Mesendoderm (in vitro differentiated cells): ENCODE data around the gene TGFB2.
A peak's percentile ranks its signal among the peaks of the same experiment; 100 is the strongest.

Experiments
- DNase-seq: peaks from one replicate; pipeline ENCODE4 v3.0.0; 2013
- H2AK5ac ChIP-seq: 2 replicates; pipeline ENCODE4 v1.6.1; 2013; ENCODE audit warnings: low read length, inconsistent platforms
- H2BK120ac ChIP-seq: 2 replicates; pipeline ENCODE4 v1.6.1; 2013; ENCODE audit warnings: low read depth, mild to moderate bottlenecking, low read length, moderate library complexity, mixed read lengths
- H2BK15ac ChIP-seq: replicated peaks from 2 replicates; pipeline ENCODE4 v1.6.1; 2013; ENCODE audit warnings: low read depth, mild to moderate bottlenecking, moderate library complexity
- H2BK5ac ChIP-seq: 2 replicates; pipeline ENCODE4 v1.6.1; 2013; ENCODE audit warnings: low read length, inconsistent platforms
- H3K18ac ChIP-seq: 2 replicates; pipeline ENCODE4 v1.6.1; 2013; ENCODE audit warnings: mild to moderate bottlenecking, low read length, mixed read lengths
- H3K23ac ChIP-seq: one replicate; pipeline ENCODE4 v1.6.1; 2013; ENCODE audit warnings: low read length
- H3K27ac ChIP-seq: 2 replicates; pipeline ENCODE4 v1.5.1; 2013; ENCODE audit warnings: low read depth, mild to moderate bottlenecking, inconsistent platforms, low read length, moderate library complexity
- H3K27me3 ChIP-seq: 2 replicates; pipeline ENCODE4 v1.6.1; 2013; ENCODE audit warnings: low read length, control low read depth, mild to moderate bottlenecking, inconsistent platforms; ENCODE audit not compliant: insufficient read depth, poor library complexity
- H3K36me3 ChIP-seq: 2 replicates; pipeline ENCODE4 v1.6.1; 2013; ENCODE audit warnings: low read length, inconsistent platforms; ENCODE audit not compliant: control insufficient read depth, insufficient read depth
- H3K4ac ChIP-seq: one replicate; pipeline ENCODE4 v1.6.1; 2013; ENCODE audit warnings: low read depth, mild to moderate bottlenecking, low read length, moderate library complexity
- H3K4me1 ChIP-seq: 2 replicates; pipeline ENCODE4 v1.6.1; 2013; ENCODE audit warnings: low read depth, low read length, inconsistent platforms; ENCODE audit not compliant: control insufficient read depth
- H3K4me2 ChIP-seq: 2 replicates; pipeline ENCODE4 v1.6.1; 2013; ENCODE audit warnings: low read length
- H3K4me3 ChIP-seq: 2 replicates; pipeline ENCODE4 v1.5.1; 2013; ENCODE audit warnings: mild to moderate bottlenecking, low read length
- H3K56ac ChIP-seq: one replicate; pipeline ENCODE4 v1.6.1; 2013; ENCODE audit warnings: low read length
- H3K79me1 ChIP-seq: 2 replicates; pipeline ENCODE4 v1.6.1; 2013; ENCODE audit warnings: low read length, inconsistent platforms
- H3K79me2 ChIP-seq: 2 replicates; pipeline ENCODE4 v1.6.1; 2013; ENCODE audit warnings: mild to moderate bottlenecking, low read length; ENCODE audit not compliant: control insufficient read depth, insufficient read depth
- H3K9ac ChIP-seq: 2 replicates; pipeline ENCODE4 v1.6.1; 2013; ENCODE audit warnings: low read length, inconsistent platforms
- H4K5ac ChIP-seq: one replicate; pipeline ENCODE4 v1.6.1; 2013; ENCODE audit warnings: low read length
- H4K8ac ChIP-seq: one replicate; pipeline ENCODE4 v1.6.1; 2013; ENCODE audit warnings: low read depth, mild to moderate bottlenecking, control low read depth, low read length, moderate library complexity
- WGBS: extraction: QIAGEN DNeasy Blood & Tissue Kit; methylation state at CpG from one replicate; pipeline ENCODE4 v1.1.7; 2013; ENCODE audit warnings: low lambda C conversion rate, missing lambda C conversion rate; ENCODE audit not compliant: insufficient coverage; ENCODE audit errors: extremely low coverage; 5-methylcytosine and 5-hydroxymethylcytosine counted together

The TGFB2 gene

DNA sequence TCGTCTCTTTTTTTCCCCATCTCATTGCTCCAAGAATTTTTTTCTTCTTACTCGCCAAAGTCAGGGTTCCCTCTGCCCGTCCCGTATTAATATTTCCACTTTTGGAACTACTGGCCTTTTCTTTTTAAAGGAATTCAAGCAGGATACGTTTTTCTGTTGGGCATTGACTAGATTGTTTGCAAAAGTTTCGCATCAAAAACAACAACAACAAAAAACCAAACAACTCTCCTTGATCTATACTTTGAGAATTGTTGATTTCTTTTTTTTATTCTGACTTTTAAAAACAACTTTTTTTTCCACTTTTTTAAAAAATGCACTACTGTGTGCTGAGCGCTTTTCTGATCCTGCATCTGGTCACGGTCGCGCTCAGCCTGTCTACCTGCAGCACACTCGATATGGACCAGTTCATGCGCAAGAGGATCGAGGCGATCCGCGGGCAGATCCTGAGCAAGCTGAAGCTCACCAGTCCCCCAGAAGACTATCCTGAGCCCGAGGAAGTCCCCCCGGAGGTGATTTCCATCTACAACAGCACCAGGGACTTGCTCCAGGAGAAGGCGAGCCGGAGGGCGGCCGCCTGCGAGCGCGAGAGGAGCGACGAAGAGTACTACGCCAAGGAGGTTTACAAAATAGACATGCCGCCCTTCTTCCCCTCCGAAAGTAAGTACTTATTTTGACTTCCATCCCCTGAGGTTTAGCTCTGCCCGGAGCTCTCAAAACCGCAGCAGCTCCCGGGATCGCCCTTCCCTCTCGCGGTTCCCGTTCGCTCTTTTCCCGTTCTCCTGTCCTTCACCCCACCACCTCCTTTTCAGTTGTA, 1.5 kb downstream of the TGFB2 start:
- Histone ChIP-seq H3K18ac (no peak overlapping the region), H2BK120ac (no peak overlapping the region), H3K56ac (peak overlapping the region; percentile 56), H3K36me3 (no peaks in the 10 kb centered on the region), H3K27me3 (peaks cover 6% of the 10 kb centered on the region), H3K9ac (peak overlapping the region; percentile 49), H3K23ac (no peak overlapping the region), H3K79me2 (no peaks in the 10 kb centered on the region), H3K4ac (no peak overlapping the region), H4K5ac (no peak overlapping the region), H3K27ac (no peak overlapping the region), H2BK15ac (no peak overlapping the region), H3K4me3 (peak overlapping the region; percentile 14), H3K79me1 (no peaks in the 10 kb centered on the region), H2BK5ac (no peak overlapping the region), H3K4me1 (peaks cover 2% of the 10 kb centered on the region), H2AK5ac (no peak overlapping the region), H3K4me2 (peak overlapping the region; percentile 97), H4K8ac (no peak overlapping the region)
- peak; percentile 57 for DNase-seq
- no CpG with 5 or more reads among the region's 39 CpGs for WGBS

DNA sequence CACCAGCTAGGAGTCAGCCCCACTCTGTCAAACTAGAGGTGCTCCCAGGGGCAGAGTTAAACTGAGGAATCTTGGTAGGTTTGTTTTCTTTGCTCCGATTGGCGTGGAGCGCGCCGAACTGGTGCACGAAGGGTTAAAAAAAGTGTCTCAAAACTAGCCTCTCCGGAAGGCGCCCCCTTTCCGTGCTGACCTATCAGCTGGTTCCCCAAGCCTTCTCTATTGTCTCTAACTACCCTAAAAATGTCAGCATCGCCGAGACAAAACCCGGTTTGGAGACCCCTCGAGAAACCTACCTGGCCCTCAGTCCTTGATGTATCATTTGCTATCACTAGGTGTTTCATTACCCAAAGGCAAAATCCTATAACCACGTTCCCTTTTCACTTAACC, 2.2 kb downstream of the TGFB2 start:
- H3K27ac ChIP-seq = no peak overlapping the region
- H3K9ac ChIP-seq = peak overlapping the region; percentile 49
- peaks cover 2% of the 10 kb centered on the region for H3K4me1 ChIP-seq
- H3K79me1 ChIP-seq = no peaks in the 10 kb centered on the region
- H3K18ac ChIP-seq = no peak overlapping the region
- H3K56ac ChIP-seq = no peak overlapping the region
- no peak overlapping the region for H4K5ac ChIP-seq
- H3K4me3 ChIP-seq = no peak overlapping the region
- H2BK5ac ChIP-seq = no peak overlapping the region
- no peak overlapping the region for H3K4ac ChIP-seq
- H3K4me2 ChIP-seq = peak overlapping the region; percentile 66
- H3K36me3 ChIP-seq = no peaks in the 10 kb centered on the region
- no CpG with 5 or more reads among the region's 14 CpGs for WGBS
- H2AK5ac ChIP-seq = no peak overlapping the region
- no peak overlapping the region for H2BK120ac ChIP-seq
- H3K27me3 ChIP-seq = peaks cover 6% of the 10 kb centered on the region
- no peaks in the 10 kb centered on the region for H3K79me2 ChIP-seq
- no peak overlapping the region for H2BK15ac ChIP-seq
- H3K23ac ChIP-seq = no peak overlapping the region
- peak; percentile 44 for DNase-seq
- no peak overlapping the region for H4K8ac ChIP-seq

DNA sequence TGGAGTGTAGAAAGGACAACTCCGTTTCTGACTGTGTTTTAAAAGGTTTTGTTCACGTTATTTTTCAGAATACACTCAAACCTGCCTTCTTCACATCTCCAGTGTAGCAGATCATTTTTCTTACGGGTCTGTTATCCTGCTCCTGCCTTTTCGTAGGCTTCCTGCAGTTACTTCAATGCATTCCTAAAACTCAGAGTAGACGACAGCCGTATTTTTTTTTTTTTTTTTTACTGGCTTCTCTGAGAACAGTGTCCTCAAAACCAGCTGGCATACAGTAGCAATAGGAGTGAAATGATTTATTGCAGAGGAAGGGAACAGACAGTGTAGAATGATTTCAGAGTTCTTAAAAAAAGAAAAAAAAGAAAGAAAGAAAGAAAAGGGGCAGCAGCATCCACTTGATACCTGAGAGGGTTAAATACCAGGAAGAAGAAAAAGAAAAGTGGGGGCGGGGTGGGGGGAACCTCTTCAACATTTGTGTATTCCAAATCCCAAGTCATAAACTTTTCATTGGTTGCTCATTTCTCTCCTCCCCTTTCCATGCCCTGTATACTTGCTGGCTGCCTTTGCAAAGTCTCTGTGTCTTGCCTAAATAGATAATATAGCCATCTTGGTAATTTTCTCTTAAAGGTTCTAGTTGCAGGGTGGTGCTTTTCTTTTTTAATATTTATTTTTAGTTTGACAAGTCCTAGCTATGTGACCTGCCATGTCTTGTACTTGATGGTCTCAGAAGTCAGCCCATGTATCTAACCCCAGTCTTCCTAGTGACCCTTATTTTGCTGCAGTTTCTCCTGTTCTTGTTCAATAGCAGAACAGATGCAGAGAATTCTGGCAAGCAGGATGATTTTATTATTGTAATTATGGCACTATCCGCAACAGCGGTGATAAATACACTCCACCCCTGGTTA, 2.8 kb downstream of the TGFB2 start:
- peaks cover 2% of the 10 kb centered on the region for H3K4me1 ChIP-seq
- DNase-seq = peak; percentile 45
- no peak overlapping the region for H3K9ac ChIP-seq
- H4K8ac ChIP-seq = no peak overlapping the region
- H3K18ac ChIP-seq = no peak overlapping the region
- no peak overlapping the region for H3K4ac ChIP-seq
- H3K27ac ChIP-seq = no peak overlapping the region
- H3K79me1 ChIP-seq = no peaks in the 10 kb centered on the region
- peaks cover 6% of the 10 kb centered on the region for H3K27me3 ChIP-seq
- no CpG with 5 or more reads among the region's 9 CpGs for WGBS
- no peak overlapping the region for H3K4me3 ChIP-seq
- no peak overlapping the region for H2BK120ac ChIP-seq
- H4K5ac ChIP-seq = no peak overlapping the region
- no peak overlapping the region for H2BK15ac ChIP-seq
- no peaks in the 10 kb centered on the region for H3K36me3 ChIP-seq
- peak overlapping the region; percentile 66 for H3K4me2 ChIP-seq
- no peak overlapping the region for H2BK5ac ChIP-seq
- H3K56ac ChIP-seq = no peak overlapping the region
- H3K23ac ChIP-seq = no peak overlapping the region
- no peaks in the 10 kb centered on the region for H3K79me2 ChIP-seq
- H2AK5ac ChIP-seq = no peak overlapping the region

DNA sequence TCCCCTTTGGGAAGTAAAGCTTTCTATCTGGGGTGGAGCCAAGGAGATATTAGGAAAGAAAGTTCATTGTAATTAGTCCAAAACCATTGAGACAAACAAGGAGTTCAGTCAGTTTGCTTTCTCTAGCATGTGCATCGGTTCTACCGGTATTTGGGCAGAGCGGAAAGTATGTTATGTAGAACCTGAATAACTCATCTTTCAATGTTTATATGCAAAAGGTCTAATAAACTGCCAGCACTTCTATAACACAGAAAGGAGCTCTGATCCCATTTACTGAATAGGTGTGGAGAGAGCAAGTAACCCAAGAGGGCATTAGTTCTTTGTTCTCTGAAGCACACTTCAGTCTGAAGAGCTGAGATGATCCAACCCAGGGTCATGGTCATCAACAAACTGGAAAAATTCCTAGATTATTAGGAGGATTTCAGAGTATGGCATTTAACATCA, 3.5 kb downstream of the TGFB2 start:
- Histone ChIP-seq H2AK5ac (no peak overlapping the region), H3K18ac (no peak overlapping the region), H3K9ac (no peak overlapping the region), H3K27me3 (peaks cover 3% of the 10 kb centered on the region), H2BK5ac (no peak overlapping the region), H3K4ac (no peak overlapping the region), H3K23ac (no peak overlapping the region), H3K4me2 (no peak overlapping the region), H4K5ac (no peak overlapping the region), H4K8ac (no peak overlapping the region), H3K4me3 (no peak overlapping the region), H3K27ac (no peak overlapping the region), H3K4me1 (peaks cover 2% of the 10 kb centered on the region), H2BK120ac (no peak overlapping the region), H3K56ac (no peak overlapping the region), H3K36me3 (no peaks in the 10 kb centered on the region), H2BK15ac (no peak overlapping the region), H3K79me1 (no peaks in the 10 kb centered on the region), H3K79me2 (no peaks in the 10 kb centered on the region)
- WGBS = no CpG with 5 or more reads among the region's 3 CpGs
- no peak for DNase-seq

DNA sequence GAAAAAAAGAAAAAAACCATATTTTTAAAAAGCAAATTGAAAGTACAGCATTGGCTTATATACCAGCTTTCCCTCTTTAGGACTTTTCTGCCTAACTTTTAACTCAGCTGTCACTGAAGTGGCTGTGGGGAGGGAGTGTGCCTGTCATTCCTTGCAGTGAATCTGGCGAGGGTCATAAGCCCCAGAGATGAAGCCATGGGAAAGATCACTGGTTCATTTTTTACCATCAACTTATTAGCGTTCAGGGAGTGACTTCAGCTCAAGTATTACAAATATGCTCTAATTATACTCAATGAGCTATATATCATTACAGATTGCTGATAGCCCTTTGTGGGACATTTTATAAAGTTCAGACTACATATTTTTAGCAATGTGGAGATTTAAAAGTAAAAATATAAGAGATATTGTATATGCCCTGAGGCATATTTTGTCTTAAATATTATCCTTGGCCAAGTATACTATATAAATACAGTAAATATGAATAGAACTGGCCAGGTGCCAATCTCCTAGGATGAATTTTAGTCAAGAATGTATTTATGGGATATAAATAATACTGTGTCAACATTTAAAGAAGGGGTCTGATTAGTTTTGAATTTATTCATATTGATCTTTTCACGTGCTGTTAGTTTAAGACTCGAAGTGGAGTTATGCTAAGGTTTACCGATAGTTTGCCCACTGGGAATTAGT, 4.4 kb downstream of the TGFB2 start:
- WGBS = no CpG with 5 or more reads among the region's 5 CpGs
- no peak for DNase-seq
- no peaks in the 10 kb centered on the region for H3K79me1 ChIP-seq

More for the DNA sequence above, 4.4 kb downstream of the TGFB2 start:
- no peak overlapping the region for H2BK15ac ChIP-seq
- H3K4me1 ChIP-seq = peaks cover 2% of the 10 kb centered on the region
- no peak overlapping the region for H3K27ac ChIP-seq
- H3K9ac ChIP-seq = no peak overlapping the region
- H2BK5ac ChIP-seq = no peak overlapping the region
- H3K56ac ChIP-seq = no peak overlapping the region
- no peak overlapping the region for H4K8ac ChIP-seq
- no peaks in the 10 kb centered on the region for H3K79me2 ChIP-seq
- H3K18ac ChIP-seq = no peak overlapping the region
- H2BK120ac ChIP-seq = no peak overlapping the region
- H3K27me3 ChIP-seq = peaks cover 3% of the 10 kb centered on the region
- no peak overlapping the region for H3K4me2 ChIP-seq
- no peak overlapping the region for H2AK5ac ChIP-seq
- H4K5ac ChIP-seq = no peak overlapping the region
- no peaks in the 10 kb centered on the region for H3K36me3 ChIP-seq
- no peak overlapping the region for H3K4me3 ChIP-seq
- H3K23ac ChIP-seq = no peak overlapping the region
- H3K4ac ChIP-seq = no peak overlapping the region
